Caki2 (cell line): ENCODE measurements around the gene MAST2. TPM values are rescaled to one million over a fixed set of nuclear protein-coding genes. Genes with fewer than 3 reads are reported as not detected.

Experiments used
- DNase-seq: peaks from one replicate; pipeline ENCODE4 v3.0.0-alpha.2; 2015; ENCODE audit warnings: low read depth
- in situ Hi-C: cut with HindIII; loops from 2 replicates; pipeline ENCODE4 v1.10.0; 2016; ENCODE audit warnings: low sequenced_read_pairs, low pct_unique_long_range_greater_than_20kb, mixed read lengths
- total RNA-seq: library from RNA; depleted of rRNA; stranded (reverse); fragments of >200 nt; shearing (Covaris generic); gene quantifications from 2 replicates; pipeline ENCODE4 v1.2.3, GENCODE V29; 2014; ENCODE audit warnings: low replicate concordance

Gene MAST2
- total RNA-seq, 1 experiment from 2014 or later = 27.5 TPM

DNA sequence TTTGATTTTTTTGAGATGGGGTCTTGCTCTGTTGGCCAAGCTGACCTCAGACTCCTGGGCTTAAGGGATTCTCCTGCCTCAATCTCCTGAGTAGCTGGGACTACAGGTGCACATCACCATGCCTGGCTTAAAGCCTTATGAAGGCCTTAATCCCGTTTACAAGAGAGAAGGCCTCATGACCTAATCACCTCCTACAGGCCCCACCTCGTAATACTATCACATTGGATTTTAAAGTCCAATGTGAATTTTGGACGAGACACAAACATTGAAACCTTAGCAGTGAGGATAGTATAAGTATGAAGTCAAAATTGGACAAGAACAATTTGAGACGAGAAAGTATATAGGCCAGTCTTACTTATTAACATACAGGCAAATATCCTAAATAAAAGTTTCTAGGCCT lies 73.9 kb downstream of the MAST2 start:
- in situ Hi-C loops = no loop called here
- no peak for DNase-seq

DNA sequence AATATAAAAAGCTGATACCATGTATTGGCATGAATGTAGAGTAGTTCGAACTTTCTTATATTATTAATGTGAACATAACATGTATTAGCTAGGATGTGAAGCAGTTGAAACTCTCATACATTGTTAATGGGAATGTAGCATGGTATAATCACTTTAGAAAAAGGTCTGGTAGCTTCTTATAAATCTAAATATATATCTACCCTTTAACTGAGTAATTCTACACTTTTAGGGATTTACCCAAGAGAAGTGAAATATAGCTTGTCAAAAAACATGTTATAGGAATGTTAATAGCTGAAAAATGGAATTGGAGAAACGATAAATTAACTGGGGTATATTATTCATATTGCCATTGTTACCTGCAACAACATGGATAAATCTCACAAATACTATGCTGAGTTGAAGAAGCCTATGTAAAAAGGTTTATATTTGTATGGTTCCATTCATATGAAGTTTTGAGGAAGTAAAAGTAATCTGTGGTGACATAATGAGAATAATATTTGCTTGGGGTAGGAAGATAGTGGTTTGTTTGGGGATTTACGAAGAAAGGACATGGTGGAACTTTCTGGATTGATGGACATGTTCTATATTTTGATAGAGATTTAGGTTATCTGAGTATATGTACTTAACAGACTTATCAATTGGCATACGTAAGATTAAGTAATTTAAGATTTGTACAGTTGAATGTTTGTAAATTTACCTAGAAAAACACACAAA lies 76.6 kb downstream of the MAST2 start:
- in situ Hi-C loops = no loop called here
- DNase-seq = no peak

DNA sequence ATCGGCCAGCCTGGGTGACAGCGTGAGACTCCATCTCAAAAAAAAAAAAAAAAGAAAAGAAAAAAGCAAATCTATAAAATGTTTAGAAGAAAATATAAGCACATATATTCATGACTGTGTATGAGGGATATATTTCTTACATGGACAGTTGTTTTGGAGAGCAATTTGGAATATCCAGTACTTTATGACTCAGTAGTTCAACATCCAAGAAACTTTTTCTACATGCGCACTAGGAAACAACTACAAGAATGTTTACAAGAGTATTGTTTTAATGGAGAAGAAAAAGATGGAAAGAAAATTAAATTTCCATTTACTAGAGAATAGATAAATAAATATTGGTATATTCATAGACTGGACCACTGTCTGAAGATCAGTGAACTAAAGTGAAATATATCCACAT lies 77.5 kb downstream of the MAST2 start:
- in situ Hi-C loops = no loop called here
- DNase-seq = no peak

DNA sequence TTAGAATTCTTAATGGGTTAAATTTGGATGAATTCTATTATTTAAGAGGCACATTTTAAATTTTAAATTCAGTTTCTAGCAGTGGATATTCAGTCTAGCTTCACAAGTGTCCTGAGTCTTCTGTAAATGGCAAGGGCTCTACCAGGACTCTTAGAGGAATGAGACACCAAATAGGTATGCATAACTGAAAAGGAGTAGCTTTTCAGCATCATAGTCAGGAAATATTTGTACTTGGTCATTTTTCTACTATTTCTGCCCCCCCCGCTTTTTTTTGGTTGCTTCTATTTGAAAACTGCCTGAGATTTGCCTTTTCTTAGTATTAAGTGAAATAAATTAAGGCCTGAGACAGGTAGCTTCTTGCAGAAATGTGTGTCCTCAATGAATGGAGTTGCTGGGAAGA lies 80.2 kb downstream of the MAST2 start:
- no peak for DNase-seq
- in situ Hi-C loops = no loop called here

DNA sequence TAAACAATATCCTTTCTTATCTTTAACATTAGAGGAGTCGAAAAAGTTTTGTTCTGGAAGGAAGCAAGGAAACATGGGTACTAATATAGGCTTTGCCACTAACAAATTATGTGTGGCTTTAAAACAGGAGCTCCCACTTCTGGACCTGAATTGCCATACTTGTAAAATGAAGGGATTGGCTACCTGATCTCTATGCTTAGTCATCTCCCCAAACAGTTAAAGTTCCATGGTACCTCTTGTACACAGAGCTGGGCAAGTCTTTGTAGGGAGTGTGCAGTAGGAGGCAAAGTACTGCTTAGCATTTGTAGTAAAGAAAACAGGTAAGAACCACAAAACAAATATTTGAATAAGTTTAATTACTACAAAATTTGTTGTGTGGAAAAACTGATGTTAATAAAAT lies 81.3 kb downstream of the MAST2 start:
- in situ Hi-C loops = no loop called here
- DNase-seq = peak; percentile 28

DNA sequence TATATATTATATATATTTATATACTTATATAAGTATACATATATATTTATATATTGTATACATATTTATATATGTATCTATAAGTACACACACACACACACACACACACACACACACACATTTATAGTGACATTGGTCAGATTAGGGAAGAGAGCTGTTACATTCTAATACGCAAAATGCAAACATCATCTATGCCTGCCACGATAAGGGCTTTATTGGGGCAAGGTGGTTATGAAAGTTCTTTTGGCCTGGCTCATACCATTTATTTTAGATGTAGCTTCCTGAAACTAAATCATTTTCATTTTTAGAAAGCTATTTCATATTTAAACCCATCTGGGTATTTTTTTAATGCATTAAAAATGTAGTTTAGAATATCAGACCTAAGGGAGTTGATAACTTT lies 82.8 kb downstream of the MAST2 start:
- in situ Hi-C loops = no loop called here

DNA sequence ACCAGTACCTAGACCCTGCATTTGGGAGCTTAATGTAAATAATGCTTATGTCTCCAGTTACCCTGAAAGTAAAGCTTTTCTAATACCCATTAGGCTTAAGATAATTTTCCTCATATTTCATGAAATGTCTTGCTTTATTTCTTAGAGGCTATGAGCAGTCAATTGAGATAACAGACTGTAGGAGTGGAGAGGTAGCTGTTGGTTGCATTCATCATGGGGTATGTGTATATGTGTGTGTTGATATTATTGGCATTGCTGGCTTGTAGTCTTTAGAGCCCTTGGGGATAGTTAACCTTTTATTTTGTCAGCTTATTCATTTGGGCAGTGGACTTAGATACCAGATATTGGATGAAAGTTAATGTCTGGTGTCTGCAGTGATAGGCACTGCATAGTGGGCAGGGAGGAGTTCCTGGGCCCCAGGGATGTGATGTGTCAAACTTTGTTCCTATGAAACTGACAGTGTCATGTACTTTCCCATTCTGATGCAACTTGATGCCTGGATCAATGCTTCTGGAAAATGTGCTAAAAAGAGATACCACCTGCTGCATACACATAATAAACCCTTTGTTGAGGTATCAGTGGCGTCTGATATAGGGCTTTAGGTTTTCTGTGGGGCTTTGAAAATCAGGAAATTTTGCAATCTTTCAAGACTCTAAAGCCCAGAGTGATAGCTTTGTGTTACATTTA lies 83.9 kb downstream of the MAST2 start:
- in situ Hi-C loops = no loop called here

More for the DNA sequence above, 82.8 kb downstream of the MAST2 start:
- no peak for DNase-seq

DNA sequence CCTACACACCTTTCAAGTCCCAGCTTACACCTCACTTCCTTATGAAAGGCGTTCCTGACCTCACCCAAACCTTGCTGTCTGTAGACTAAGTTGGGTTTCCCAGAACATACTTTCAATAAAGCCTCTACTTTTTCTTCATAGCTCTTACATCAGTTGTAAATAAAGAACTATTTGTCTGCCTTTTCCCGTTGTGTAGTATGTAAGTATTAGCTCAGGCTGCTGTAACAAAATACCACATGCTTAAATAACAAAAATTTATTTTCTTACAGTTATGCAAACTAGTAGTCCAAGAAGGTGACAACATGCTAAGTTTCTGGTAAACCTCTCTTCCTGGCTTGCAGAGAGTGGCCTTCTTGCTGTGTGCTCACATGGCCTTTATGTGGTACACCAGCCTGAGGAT lies 86.7 kb downstream of the MAST2 start:
- in situ Hi-C loops = no loop called here
- DNase-seq = no peak

More for the DNA sequence above, 83.9 kb downstream of the MAST2 start:
- no peak for DNase-seq

DNA sequence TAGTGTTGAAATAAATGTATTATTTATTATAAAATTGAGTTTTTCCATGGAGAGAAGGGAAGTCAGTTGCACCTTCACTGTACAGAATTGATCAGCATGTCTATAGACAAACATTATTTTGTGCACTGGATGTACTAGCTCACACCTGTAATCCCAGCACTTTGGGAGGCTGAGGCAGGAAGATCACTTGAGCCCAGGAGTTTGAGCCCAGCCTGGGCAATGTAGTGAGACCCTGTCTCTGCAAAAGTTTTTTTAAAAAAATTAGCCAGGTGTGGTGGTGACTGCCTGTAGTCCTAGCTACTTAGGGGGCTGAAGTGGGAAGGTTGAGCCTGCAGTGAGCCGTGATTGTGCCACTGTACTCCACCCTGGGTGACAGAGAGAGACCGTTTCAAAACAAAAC lies 87.7 kb downstream of the MAST2 start:
- in situ Hi-C loops = no loop called here
- DNase-seq = no peak

DNA sequence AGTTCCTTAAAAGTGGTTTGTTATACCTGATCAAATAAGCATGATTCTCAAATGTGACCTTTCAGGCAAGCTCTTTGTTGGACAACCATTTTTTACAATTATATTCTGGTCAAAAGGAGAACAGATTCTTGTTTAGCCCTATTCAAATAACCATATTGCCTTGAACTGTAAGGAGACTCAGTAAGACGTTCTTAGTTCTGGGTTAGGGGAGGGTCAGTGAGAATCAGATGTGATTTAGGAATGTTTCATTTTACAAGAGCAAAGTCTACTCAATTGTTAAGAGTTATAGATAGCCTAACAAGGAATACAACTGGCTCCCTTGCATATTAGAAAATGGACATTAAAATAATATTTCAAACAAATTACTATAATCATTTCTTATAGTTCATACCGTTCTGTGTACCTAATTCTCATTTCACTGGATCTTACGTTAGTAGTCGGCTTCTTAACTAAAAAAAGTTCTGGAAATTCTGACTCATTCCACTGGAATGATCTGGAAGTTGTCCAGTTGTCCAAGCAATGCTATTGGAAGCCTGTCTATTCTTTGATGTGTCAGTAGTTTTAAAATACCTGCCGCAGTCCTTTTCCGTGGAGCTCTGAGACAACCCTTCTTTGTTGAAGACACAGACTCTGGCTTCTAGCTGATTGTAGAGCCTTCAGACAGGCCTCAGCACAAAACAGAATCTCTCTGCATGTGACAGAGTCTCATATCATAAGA lies 88.8 kb downstream of the MAST2 start:
- in situ Hi-C loops = no loop called here
- peak; percentile 71 for DNase-seq

DNA sequence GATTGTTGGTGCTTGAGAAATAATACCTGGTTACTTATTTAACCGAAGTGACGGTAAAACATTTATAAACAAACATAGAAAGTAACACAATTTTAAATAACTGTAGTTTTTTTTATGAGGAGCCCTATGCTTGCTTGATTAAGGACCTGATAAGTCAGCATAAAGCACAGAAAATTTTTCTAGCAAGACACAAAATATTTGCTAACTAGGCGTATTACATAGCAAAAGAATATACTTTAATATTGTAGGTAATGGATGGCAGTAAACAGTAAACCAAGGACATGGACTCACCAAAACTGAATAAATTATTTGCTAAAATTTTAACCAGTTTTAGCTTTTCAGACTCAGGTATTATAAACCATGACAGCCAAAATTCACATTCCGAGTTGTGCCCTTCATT lies 90.9 kb downstream of the MAST2 start:
- DNase-seq = no peak
- in situ Hi-C loops = no loop called here

DNA sequence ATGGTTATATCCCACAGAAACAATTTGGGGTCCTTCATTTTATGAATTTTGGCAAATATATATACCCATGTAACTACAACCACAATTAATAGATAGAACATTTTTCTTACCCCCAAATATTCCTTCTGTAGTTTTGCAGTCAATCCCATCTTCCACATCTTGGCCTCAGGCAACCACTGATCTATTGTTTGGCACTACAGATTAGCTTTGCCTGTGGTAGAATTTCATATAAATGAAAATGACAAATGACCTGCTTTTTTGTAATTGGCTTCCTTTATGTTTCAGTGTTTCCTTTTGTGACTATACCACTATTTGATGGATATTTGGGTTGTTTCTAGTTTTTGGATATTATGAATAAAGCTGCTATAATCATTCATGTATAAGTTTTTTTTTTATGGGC lies 91.5 kb downstream of the MAST2 start:
- in situ Hi-C loops = no loop called here
- no peak for DNase-seq

DNA sequence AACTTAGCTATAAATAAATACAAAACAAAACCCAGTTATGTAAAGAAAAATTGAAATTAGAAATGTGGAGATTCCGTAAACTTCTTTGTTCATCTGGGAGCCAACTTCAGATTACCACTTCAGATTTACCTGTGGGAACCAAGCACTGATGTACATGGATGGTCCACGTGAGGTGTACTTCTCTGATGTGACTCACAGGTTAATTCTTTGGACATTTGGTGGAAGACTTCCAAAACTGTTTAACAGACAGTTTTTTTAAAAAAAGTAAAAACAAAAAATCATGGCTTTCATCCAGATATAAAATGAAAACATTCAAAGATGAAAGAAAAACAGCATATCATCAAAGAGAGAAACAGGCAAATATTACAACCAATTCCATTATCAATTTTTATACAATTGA lies 92.0 kb downstream of the MAST2 start:
- in situ Hi-C loops = no loop called here
- DNase-seq = no peak

DNA sequence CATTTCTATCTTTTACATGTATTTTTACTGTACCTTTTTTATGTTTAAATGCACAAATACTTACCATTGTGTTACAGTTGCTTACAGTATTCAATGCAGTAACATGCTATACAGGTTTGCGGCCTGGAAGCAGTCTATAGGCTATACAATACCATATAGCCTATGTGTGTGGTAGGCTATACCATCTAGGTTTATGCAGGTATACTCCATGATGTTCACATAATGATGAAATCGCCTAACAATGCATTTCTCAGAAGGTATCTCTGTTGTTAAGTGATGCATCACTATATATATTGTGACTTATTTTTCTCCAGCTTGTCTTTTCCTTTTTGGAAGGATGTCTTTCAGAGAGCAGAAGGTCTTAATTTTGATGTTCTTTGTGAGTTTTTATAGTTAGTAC lies 103.5 kb downstream of the MAST2 start:
- in situ Hi-C loops = no loop called here
- DNase-seq = no peak

DNA sequence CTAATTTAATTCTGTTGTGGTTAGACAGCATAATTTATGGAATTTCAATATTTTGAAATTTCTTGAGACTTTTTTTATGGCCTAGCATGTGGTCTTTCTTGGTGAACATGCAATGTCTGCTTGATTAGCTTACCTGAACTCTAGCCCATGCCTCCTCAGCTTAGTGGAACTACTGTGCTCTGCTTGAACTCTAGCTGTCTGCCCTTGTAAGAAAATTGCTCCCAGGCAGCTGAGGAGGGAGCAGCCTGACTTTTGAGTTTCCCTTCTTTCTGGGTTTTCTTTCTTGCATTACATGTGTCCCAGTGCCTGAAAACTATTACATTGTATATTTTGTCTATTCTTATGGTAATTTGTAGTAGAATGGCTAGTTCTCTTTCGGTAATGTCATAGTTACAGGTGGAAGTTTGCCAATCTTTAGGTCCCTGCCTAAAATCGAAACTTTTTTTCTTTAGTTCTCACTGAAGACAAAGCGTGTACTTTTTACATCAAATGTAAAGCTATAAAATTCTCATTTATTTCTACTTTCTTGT lies 105.3 kb downstream of the MAST2 start:
- no peak for DNase-seq
- in situ Hi-C loops = no loop called here

DNA sequence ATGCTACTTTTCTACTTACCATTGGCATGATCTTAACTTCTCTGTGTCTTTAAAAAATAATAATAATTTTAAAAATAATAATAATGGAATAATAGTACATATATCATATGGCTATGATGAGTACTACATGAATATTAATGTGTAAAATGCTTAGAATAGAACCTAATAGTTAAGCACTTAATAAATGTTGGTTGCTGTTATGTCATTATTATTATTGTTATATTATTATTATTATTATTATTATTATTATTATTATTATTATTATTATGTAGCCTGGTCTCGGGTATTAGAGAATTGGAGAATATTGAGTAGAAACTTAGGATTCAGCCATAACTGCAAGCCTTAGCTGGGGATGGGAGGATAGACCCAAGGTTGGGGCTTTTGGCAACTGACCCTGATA lies 108.2 kb downstream of the MAST2 start:
- in situ Hi-C loops = no loop called here
- DNase-seq = no peak

DNA sequence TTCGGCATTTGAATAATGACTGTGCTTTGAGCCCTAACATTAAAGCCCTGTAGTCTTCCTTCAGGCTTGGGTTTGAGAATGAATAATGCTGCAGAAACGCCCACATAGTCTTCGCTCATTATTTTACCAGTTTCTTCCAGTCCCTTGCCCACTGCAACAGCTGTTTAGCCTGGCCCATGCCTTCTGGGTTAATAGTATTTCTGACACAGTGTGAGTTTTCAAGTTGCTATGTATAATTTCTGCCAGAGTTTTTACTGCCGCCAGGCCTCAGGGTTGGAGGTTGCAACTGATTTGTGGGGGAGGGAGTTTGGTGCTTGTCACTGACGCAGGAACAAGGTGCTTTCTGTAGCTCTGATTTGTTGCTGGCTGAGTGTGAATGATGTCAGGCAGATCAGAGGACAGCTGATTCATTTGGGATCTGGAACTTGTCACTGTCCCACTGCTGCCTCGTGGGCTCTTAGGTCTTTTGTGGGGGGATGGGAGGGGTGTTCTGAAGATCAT lies 109.8 kb downstream of the MAST2 start:
- no peak for DNase-seq
- in situ Hi-C loops = no loop called here

DNA sequence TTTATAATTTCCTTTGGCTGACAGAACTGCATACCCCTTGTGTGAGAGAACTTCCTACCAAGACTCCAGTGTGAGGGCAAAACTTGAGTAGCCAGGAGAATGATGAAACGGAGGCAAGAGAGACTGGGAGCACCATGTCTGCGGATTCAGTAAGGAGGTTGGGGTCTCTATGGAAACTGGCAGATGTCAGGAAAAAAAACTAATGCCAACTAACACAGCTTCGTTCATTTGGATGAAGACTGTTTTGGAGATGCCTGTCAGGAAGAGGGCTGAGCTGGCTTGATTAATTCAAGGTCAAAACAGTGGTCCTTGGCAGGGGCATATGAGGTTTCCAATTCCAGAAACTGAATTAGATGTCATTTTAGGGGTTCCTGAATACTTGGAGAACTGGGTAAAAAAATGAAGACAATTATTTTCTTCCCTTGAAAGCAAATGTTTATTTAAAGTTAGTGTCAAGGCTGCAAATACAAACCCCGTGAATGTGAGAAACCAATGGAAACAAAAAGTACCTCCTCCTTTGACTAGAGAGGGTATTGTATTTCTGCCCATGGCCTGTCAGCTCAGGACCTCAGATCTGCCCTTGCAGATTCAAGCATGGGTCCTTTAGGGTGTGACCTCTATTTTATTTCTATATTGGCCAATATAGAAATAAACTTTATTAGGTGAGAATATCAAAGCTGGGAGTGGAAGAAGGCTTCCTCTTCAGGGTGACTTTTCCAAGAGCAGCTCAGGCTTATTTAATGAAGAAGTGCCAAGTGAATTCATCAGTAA lies 110.5 kb downstream of the MAST2 start:
- no peak for DNase-seq
- in situ Hi-C loops = no loop called here
